ENCODE data around the gene ZNF548. TPM values are rescaled to one million over a fixed set of nuclear protein-coding genes. Genes with fewer than 3 reads are reported as not detected.

ZNF548 gene
- total RNA-seq, 1 donor from 2014 or later = 14.2 TPM

- no peak for DNase-seq (ENCODE audit: low read depth, low spot score)
Observed at GRCh38 chr19:57398868-57399267, 9.2 kb downstream of the ZNF548 start.

- no peak for DNase-seq (ENCODE audit: low read depth, low spot score)
Observed at GRCh38 chr19:57403737-57404563, 14.3 kb downstream of the ZNF548 start.

- no peak for DNase-seq (ENCODE audit: low read depth, low spot score)
Observed at GRCh38 chr19:57406516-57407123, 17.0 kb downstream of the ZNF548 start.

GRCh38 chr19:57410877-57411671 lies 21.4 kb downstream of the ZNF548 start, which contains the start of gene ZNF17:
ZNF17 (plus strand) TSS chr19:57411161; CDS start chr19:57413616, 2,455 bp downstream.
- DNase-seq (ENCODE audit: low read depth, low spot score) = peak; percentile 81

- DNase-seq (ENCODE audit: low read depth, low spot score) = no peak
Observed at GRCh38 chr19:57419439-57419838, 29.8 kb downstream of the ZNF548 start.

- DNase-seq (ENCODE audit: low read depth, low spot score) = no peak
Observed at GRCh38 chr19:57421037-57421436, 31.4 kb downstream of the ZNF548 start.

GRCh38 chr19:57434386-57435061 lies 44.9 kb downstream of the ZNF548 start:
- no peak for DNase-seq (ENCODE audit: low read depth, low spot score)

- DNase-seq (ENCODE audit: low read depth, low spot score) = peak; percentile 93
Observed at GRCh38 chr19:57435062-57435978, 45.7 kb downstream of the ZNF548 start, which contains the start of gene ZNF749. ZNF749 (plus strand) TSS chr19:57435325; CDS start chr19:57435579, 254 bp downstream.

- no peak for DNase-seq (ENCODE audit: low read depth, low spot score)
Observed at GRCh38 chr19:57436417-57436816, 46.8 kb downstream of the ZNF548 start.

- no peak for DNase-seq (ENCODE audit: low read depth, low spot score)
Observed at GRCh38 chr19:57437931-57438330, 48.3 kb downstream of the ZNF548 start.

- no peak for DNase-seq (ENCODE audit: low read depth, low spot score)
Observed at GRCh38 chr19:57438925-57439324, 49.3 kb downstream of the ZNF548 start.

GRCh38 chr19:57441979-57442752 lies 52.5 kb downstream of the ZNF548 start:
- DNase-seq (ENCODE audit: low read depth, low spot score) = no peak

- no peak for DNase-seq (ENCODE audit: low read depth, low spot score)
Observed at GRCh38 chr19:57443121-57443696, 53.6 kb downstream of the ZNF548 start.

- DNase-seq (ENCODE audit: low read depth, low spot score) = no peak
Observed at GRCh38 chr19:57452307-57452706, 62.7 kb downstream of the ZNF548 start.

Other genes starting within 250 kb of the ZNF548 start
- gene ZIM3, start 244.7 kb upstream of the ZNF548 start, total RNA-seq = not detected in 2 replicates
- gene DUXA, start 222.4 kb upstream of the ZNF548 start, total RNA-seq = not detected in 2 replicates
- 24.9 and 38.9 TPM in 2 replicates for gene ZNF264, start 198.4 kb upstream of the ZNF548 start, total RNA-seq
- 0.42 and 0.86 TPM in 2 replicates for gene AURKC, start 158.8 kb upstream of the ZNF548 start, total RNA-seq
- gene ZNF805, start 149.2 kb upstream of the ZNF548 start, total RNA-seq = 20.8 and 30.2 TPM in 2 replicates
- gene ZNF460, start 109.4 kb upstream of the ZNF548 start, total RNA-seq = 49.6 and 66.0 TPM in 2 replicates
- 9.6 and 10.7 TPM in 2 replicates for gene ZNF543, start 69.4 kb upstream of the ZNF548 start, total RNA-seq
- gene ZNF304, start 38.6 kb upstream of the ZNF548 start, total RNA-seq = 9.5 and 11.0 TPM in 2 replicates
- 8.8 and 10.2 TPM in 2 replicates for gene TRAPPC2B, start 26.3 kb upstream of the ZNF548 start, total RNA-seq
- 2.0 and 2.9 TPM in 2 replicates for gene ZNF547, start 26.3 kb upstream of the ZNF548 start, total RNA-seq
- 10.0 and 10.1 TPM in 2 replicates for gene ZNF17, start 21.3 kb downstream of the ZNF548 start, total RNA-seq
- 12.2 and 14.9 TPM in 2 replicates for gene ZNF749, start 45.5 kb downstream of the ZNF548 start, total RNA-seq
- gene VN1R1, start 67.3 kb downstream of the ZNF548 start, total RNA-seq = 0.20 and 0.35 TPM in 2 replicates
- gene ZNF772, start 87.7 kb downstream of the ZNF548 start, total RNA-seq = 14.1 and 25.7 TPM in 2 replicates
- gene ZNF419, start 97.9 kb downstream of the ZNF548 start, total RNA-seq = 8.6 and 13.6 TPM in 2 replicates
- gene ZNF773, start 110.1 kb downstream of the ZNF548 start, total RNA-seq = 10.2 and 10.6 TPM in 2 replicates
- gene ZNF549, start 137.5 kb downstream of the ZNF548 start, total RNA-seq = 4.2 and 5.6 TPM in 2 replicates
- 5.3 and 6.3 TPM in 2 replicates for gene ZNF550, start 170.0 kb downstream of the ZNF548 start, total RNA-seq
- gene ZNF416, start 189.1 kb downstream of the ZNF548 start, total RNA-seq = 4.4 and 5.4 TPM in 2 replicates
- gene ZIK1, start 194.3 kb downstream of the ZNF548 start, total RNA-seq = 2.8 and 6.5 TPM in 2 replicates
- gene ZNF530, start 210.0 kb downstream of the ZNF548 start, total RNA-seq = 5.0 and 5.7 TPM in 2 replicates
- 15.4 and 19.0 TPM in 2 replicates for gene ZNF134, start 224.4 kb downstream of the ZNF548 start, total RNA-seq
- gene ZNF211, start 243.3 kb downstream of the ZNF548 start, total RNA-seq = 7.1 and 13.5 TPM in 2 replicates

Data from pulmonary artery endothelial cell (primary cell).